Mesodermal cell (in vitro differentiated cells): ENCODE measurements around the gene RASA3.

Experiments used
- H3K27ac ChIP-seq: 2 replicates; pipeline ENCODE4 v1.7.0; 2013; ENCODE audit warnings: mild to moderate bottlenecking, low read depth, low read length, moderate library complexity; ENCODE audit not compliant: severe bottlenecking
- H3K36me3 ChIP-seq: 2 replicates; pipeline ENCODE4 v1.7.1; 2013; ENCODE audit warnings: mild to moderate bottlenecking, low read length, moderate library complexity; ENCODE audit not compliant: control insufficient read depth, insufficient read depth
- H3K4me1 ChIP-seq: one replicate; pipeline ENCODE4 v1.7.1; 2013; ENCODE audit warnings: mild to moderate bottlenecking, low read length; ENCODE audit not compliant: insufficient read depth, control insufficient read depth, poor library complexity, severe bottlenecking
- H3K4me3 ChIP-seq: 2 replicates; pipeline ENCODE4 v1.7.0; 2013; ENCODE audit warnings: low read length, control low read depth, mild to moderate bottlenecking; ENCODE audit not compliant: insufficient read depth, poor library complexity, severe bottlenecking; ENCODE audit errors: extremely low read depth
- H3K9me3 ChIP-seq: 2 replicates; pipeline ENCODE4 v1.7.1; 2013; ENCODE audit warnings: mild to moderate bottlenecking, low read length, moderate library complexity; ENCODE audit not compliant: control insufficient read depth
- WGBS, 2 experiments: methylation state at CpG; one replicate each; pipeline ENCODE4 v1.1.5; 2013; ENCODE audit warnings: missing lambda C conversion rate in 2 of 2; ENCODE audit not compliant: insufficient coverage in 2 of 2; 5-methylcytosine and 5-hydroxymethylcytosine counted together

RASA3 gene

DNA sequence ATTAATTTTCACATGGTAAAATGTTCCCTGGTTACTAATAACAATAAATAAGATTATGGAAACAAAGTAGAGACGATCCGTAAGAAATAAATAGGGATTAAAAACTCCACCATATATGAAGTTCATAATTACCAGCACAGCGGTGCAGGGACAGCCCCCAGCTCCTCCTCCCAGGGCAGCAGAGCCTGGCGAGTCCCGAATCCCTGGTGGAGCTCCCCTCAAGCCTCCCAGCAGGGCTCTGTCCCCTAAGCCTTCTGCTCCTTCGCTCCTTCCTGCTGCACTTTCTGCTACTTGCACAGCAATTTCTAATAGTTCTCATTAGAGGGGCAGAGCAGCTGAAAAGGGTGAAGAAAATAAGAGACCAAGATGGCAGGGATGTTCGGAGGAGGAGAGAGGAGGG, 43.6 kb downstream of the RASA3 start:
- H3K36me3 ChIP-seq: peaks cover 44% of the 10 kb centered on the region
- no peak overlapping the region for H3K4me3 ChIP-seq
- peaks cover 32% of the 10 kb centered on the region for H3K9me3 ChIP-seq
- no peaks in the 10 kb centered on the region for H3K4me1 ChIP-seq
- no peak overlapping the region for H3K27ac ChIP-seq
- 84 to 94% methylated on average over 3 to 5 of the region's 7 CpGs for WGBS, 2 experiments

DNA sequence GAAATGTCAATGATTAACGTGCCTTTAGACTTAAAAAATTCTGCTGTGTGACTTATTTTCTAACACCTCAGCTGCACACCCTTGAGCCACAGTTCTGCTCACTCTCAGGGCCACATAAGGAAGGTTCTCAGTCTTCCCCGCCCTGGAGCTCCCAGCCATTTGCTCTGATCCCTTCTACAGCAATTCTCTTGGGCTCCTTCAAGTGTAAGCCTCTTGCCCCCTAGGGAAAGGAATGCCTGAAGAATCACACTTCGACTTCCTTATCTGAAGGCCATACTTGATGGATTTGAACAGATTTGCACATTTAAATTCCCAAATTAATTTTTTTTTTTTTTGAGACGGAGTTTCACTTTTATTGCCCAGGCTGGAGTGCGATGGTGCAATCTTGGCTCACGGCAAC, 44.2 kb downstream of the RASA3 start:
- 83 to 87% methylated on average over 5 of the region's 6 CpGs for WGBS, 2 experiments
- peaks cover 42% of the 10 kb centered on the region for H3K36me3 ChIP-seq
- H3K27ac ChIP-seq: no peak overlapping the region
- H3K4me3 ChIP-seq: no peak overlapping the region
- no peaks in the 10 kb centered on the region for H3K4me1 ChIP-seq
- peaks cover 28% of the 10 kb centered on the region for H3K9me3 ChIP-seq

DNA sequence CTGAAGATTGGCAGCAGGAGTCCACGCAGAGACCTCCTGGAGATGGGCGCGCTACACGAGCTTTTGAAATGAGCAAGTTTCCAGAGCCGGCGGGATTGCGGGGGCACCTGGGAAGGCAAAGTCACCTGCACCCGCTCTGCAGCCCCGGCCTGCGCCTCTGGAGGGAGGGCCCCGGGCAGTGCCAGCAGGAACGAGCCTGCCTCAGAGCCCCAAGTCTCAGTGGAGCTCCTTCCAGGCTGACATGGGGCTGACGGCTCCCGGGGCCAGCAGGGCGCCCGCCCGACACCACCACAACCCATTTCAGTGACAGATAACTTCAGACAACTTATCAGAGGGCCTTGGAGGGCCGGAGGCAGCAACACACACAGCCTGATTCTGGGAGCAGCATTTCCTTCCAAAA, 45.0 kb downstream of the RASA3 start:
- 89 to 92% methylated on average over 14 to 18 of the region's 18 CpGs for WGBS, 2 experiments
- Histone ChIP-seq H3K4me3 (no peak overlapping the region), H3K36me3 (peaks cover 50% of the 10 kb centered on the region), H3K27ac (no peak overlapping the region), H3K9me3 (peaks cover 23% of the 10 kb centered on the region), H3K4me1 (no peaks in the 10 kb centered on the region)

DNA sequence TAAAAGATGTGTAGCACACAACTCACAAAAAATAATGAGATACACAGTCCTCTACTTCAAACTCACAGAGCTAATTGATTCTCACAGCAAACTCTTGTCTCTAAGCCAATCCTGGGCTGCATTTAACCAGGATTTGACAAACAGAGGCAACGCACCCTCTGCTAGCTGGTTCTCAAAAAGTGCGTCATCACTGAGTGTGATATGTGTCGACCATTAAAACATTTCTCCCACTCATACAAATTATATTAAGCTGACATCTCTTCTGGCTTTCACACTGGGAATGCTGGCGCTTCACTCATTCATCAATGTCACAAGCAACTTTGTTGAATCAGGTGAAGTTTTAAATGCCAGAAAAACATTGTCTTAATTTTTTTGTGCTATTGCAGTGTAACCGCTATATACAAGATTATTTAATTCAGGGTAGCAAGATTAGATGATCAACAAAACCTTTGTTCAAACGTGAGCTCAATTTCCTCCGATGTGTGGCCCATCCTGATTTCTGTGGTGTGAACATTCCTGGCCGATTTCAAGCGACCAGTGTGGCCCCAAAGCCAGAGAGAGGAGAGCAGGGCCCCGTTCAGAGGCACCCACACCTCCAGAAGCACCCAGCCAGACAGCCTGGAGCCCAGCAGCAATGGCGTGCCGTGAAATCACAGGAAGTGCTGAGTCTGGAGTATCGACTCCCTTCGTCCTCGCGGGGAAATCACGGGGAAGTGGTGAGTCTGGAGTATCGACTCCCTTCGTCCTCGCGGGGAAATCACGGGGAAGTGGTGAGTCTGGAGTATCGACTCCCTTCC, 49.4 kb downstream of the RASA3 start:
- Histone ChIP-seq H3K4me3 (no peak overlapping the region), H3K4me1 (peaks cover 11% of the 10 kb centered on the region), H3K36me3 (peaks cover 44% of the 10 kb centered on the region), H3K27ac (no peak overlapping the region), H3K9me3 (peaks cover 7% of the 10 kb centered on the region)
- 88 to 91% methylated on average over 7 to 11 of the region's 23 CpGs for WGBS, 2 experiments

DNA sequence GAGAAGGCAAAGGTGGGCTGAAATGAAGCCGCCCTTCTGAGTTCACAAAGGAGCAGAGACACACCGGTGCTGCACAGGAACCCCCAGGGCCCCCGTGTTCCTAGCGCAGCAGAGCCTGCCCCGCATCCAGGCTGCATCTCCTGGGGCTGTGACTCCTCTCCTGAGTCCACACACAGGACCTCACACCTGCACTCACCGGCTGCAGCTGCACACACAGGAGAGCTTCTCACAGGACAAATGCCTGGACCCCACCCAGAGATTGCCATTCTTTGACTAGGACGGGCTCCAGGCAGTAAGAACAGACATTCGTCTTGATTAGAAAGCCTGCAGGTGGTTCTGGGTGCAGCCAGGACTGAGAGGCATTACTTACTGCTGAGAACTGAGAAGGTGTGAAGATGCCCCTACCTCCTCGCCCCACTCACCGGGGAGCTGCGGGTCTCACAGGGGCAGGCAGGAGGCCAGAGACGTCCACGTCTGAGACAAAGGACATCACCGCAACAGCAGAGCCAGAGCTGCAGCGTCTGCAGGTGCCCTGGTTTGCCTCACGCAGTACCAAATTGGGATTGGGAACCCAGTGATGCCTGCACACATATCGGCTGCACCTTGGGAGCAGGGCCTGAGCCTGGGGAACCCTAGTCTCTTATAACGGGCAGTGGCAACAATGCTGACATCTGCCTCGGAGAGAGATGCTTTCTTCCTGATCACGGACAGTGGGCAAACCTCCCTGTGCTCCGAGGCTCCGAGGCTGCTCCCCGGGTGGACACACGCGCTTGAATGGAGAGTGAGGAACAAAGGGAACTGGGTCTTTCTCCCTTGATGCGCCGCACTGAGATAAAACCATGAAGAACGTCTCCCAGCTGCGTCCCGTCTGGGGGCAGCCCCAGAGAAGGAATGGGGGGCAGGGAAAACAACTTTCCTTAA, 50.4 kb downstream of the RASA3 start:
- H3K4me3 ChIP-seq: no peak overlapping the region

DNA sequence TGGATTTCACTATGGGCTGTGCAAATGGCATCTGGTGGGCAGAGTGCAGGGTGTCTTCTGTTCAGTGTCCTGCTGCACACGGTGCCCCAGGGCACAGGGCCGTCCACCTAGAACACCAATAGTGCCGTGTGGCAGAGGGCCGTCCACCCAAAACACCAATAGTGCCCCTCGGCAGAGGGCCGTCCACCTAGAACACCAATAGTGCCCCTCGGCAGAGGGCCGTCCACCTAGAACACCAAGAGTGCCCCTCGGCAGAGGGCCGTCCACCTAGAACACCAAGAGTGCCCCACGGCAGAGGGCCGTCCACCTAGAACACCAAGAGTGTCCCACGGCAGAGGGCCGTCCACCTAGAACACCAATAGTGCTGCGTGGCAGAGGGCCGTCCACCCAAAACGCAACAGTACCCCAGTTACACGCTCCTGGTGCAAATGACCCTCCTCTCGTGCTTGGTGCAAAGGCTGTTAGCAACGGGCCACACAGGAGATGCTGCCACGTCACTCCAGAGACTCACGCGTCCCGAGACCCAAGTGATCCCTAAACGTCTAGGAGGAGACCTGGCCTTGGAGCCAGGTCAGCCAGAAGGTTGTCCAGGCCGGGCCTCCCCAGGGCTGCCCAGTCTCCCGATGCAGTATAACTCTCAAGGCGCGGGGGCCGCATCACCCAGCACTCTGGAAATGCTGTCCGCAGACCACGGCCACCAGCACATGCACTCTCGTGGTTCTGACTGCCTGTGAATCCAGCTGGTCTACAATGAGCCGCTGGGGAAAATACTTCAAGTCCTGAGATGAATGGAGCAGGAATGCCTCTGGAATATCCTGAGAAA, 51.5 kb downstream of the RASA3 start:
- Histone ChIP-seq H3K36me3 (peaks cover 45% of the 10 kb centered on the region), H3K27ac (no peak overlapping the region), H3K4me3 (no peak overlapping the region), H3K4me1 (peaks cover 11% of the 10 kb centered on the region), H3K9me3 (no peaks in the 10 kb centered on the region)
- WGBS, 2 experiments: 95 to 96% methylated on average over 26 to 34 of the region's 34 CpGs

More for the DNA sequence above, 50.4 kb downstream of the RASA3 start:
- Histone ChIP-seq H3K4me1 (peaks cover 11% of the 10 kb centered on the region), H3K27ac (no peak overlapping the region), H3K36me3 (peaks cover 36% of the 10 kb centered on the region), H3K9me3 (peaks cover under 1% of the 10 kb centered on the region)
- 91 to 93% methylated on average over 26 to 30 of the region's 30 CpGs for WGBS, 2 experiments

DNA sequence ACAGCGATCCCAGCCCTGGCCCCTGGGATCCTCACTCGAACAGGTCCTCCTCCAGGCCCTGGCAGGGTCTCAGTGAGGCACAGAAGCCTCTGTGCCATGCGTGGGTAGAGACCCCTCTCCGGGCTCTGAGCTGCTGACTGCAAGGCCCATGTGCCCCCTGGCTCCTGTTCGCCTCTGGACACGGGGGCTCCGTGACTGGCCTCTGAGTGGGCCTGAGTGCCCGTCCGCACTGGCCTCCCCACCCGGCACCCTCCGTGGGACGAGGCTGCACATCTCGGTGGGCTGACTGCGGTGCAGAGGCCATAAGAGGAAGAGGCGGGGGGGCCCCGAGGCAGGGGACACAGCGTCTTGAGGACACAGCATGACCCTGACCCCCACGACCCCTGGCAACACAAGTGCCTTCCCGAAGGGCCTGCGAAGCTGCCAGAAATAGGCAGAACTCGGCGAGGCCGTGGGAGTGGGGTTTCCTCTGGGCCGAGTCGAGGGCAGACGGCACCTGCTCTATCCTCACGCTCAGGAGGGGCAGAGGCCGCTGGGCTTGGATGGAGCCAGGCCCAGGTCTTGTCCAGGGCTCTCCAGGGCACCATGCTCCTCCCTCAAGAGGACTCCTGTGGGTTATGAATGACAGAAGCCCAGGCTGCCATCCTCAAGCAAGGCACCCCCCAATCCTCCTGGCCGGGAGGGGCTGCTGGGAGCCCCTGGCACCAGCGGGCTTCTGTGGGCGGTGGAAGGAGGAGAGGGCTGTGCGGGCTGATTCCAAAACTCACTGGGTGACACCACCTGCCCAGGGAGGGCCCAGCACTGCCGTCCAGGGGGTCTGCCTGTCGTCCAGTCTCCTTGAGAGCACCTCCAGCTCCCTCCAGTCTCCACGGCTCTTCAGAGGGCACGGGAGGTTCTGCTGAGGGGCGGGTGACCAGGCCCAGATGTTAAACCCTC, 52.6 kb downstream of the RASA3 start:
- Histone ChIP-seq H3K36me3 (peaks cover 49% of the 10 kb centered on the region), H3K4me1 (peaks cover 11% of the 10 kb centered on the region), H3K27ac (peak overlapping the region; percentile 3), H3K9me3 (no peaks in the 10 kb centered on the region), H3K4me3 (no peak overlapping the region)
- 90 to 92% methylated on average over 31 to 34 of the region's 37 CpGs for WGBS, 2 experiments

DNA sequence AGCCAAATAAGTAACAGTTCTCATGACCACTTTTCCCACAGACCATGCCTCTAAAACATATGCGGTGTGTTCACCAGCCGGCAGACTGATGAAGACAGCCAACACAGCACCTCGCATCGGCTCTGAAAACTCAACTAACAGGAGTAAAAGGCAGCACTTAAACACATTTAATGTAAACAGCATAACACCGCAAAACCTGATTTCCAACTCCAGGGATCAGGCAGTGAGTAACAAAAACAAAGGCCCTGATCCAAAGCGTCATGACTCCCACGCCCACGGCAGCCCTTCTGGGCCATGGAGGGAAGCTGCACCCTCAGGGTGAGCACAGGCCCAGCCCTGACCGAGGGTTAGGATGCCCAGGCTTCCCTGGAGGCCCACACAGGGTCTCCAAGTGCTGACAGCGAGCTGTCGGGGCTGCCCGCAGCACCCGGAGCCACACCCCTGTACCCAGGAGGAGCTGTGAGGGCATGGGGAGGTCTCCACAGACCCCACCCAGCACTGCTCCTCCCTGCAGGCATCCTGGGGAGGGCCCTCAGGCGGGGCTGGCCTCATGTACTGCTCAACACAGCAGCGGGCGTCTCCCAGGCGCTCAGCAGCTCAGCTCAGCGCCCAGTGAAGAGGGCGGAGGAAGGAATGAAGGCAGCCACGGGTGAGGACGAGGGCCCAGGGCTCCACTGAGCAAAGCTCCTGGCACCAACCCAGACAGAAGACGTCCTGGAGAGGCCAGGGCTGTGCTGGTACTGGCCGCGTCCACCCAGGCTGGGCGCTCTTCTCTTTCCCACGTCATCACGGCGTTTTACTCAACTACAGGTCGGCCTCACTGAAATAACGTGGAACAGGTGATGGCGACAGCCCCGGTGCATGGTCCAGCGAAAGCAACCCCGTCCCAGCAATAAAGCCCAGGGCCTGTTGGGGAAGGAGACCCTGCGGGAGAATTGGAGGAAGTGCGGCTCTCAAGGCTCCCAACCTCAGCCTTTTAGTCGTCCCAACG, 53.7 kb downstream of the RASA3 start:
- Histone ChIP-seq H3K36me3 (peaks cover 60% of the 10 kb centered on the region), H3K4me1 (peaks cover 11% of the 10 kb centered on the region), H3K9me3 (no peaks in the 10 kb centered on the region), H3K4me3 (no peak overlapping the region), H3K27ac (peak overlapping the region; percentile 10)
- WGBS, 2 experiments: 93 to 95% methylated on average over 31 to 36 of the region's 38 CpGs

DNA sequence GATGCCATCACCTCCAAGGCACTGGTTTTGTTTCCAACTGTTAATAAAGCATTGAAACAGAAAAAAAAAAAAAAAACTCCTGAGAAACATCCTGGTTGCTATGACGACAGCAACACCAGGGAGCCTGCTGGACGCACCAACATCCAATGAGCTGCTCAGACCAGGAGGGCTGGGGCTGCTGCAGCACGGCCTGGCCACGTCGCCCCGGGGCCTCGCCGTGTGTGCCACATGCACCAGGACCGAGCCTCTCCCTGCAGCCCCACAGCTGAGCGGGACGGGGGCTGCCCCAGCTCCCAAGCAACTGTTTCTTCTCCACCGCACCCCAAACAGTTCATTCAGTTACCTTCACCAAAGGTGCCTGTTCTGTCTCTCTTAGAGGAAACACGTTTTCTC, 54.5 kb downstream of the RASA3 start:
- no peak overlapping the region for H3K27ac ChIP-seq
- H3K36me3 ChIP-seq: peaks cover 59% of the 10 kb centered on the region
- no peak overlapping the region for H3K4me3 ChIP-seq
- H3K4me1 ChIP-seq: peaks cover 11% of the 10 kb centered on the region
- WGBS, 2 experiments: 73% methylated on average over 9 to 10 of the region's 13 CpGs
- H3K9me3 ChIP-seq: no peaks in the 10 kb centered on the region
